Mononuclear cell (primary cell): ENCODE data around the gene SH2D5. TPM values are rescaled to one million over a fixed set of nuclear protein-coding genes. Genes with fewer than 3 reads are reported as not detected.
A peak's percentile ranks its signal among the peaks of the same experiment; 100 is the strongest.

Experiments
- H3K27me3 ChIP-seq: 2 replicates; pipeline ENCODE4 v1.6.0; 2011; ENCODE audit warnings: low read length, control low read depth; ENCODE audit not compliant: insufficient read depth
- H3K4me1 ChIP-seq: 2 replicates; pipeline ENCODE4 v1.5.1; 2011; ENCODE audit warnings: mild to moderate bottlenecking, low read length, control low read depth; ENCODE audit not compliant: insufficient read depth
- H3K4me3 ChIP-seq: 2 replicates; pipeline ENCODE4 v1.5.1; 2011; ENCODE audit warnings: mild to moderate bottlenecking, low read length, moderate library complexity
- H3K9me3 ChIP-seq: 2 replicates; pipeline ENCODE4 v1.5.1; 2011; ENCODE audit warnings: low read depth, mild to moderate bottlenecking, control low read depth, low read length
- total RNA-seq: library from RNA; depleted of rRNA; stranded (reverse); fragments of >200 nt; gene quantifications from one replicate; pipeline ENCODE4 v1.2.3, GENCODE V29; 2012

Gene SH2D5
- total RNA-seq: not detected

GRCh38 chr1:20732588-20733359, at the start of gene SH2D5:
SH2D5 (minus strand) TSS chr1:20732703; CDS start chr1:20728044, 4,659 bp downstream.
- Histone ChIP-seq H3K4me3 (peak within 1 kb of the TSS; percentile 36), H3K27me3 (peaks cover 37% of the 10 kb centered on the region)

GRCh38 chr1:20775700-20776099, 43.2 kb upstream of the SH2D5 start:
- H3K4me1 ChIP-seq: peaks cover 3% of the 10 kb centered on the region
- no peak overlapping the region for H3K4me3 ChIP-seq
- H3K9me3 ChIP-seq: no peaks in the 10 kb centered on the region
- no peaks in the 10 kb centered on the region for H3K27me3 ChIP-seq

More at GRCh38 chr1:20732588-20733359, at the start of gene SH2D5:
- no peaks in the 10 kb centered on the region for H3K9me3 ChIP-seq
- H3K4me1 ChIP-seq: peaks cover 20% of the 10 kb centered on the region

- H3K9me3 ChIP-seq: no peaks in the 10 kb centered on the region
- H3K4me3 ChIP-seq: no peak overlapping the region
- no peaks in the 10 kb centered on the region for H3K27me3 ChIP-seq
- no peaks in the 10 kb centered on the region for H3K4me1 ChIP-seq
Observed at GRCh38 chr1:20771780-20772179, 39.3 kb upstream of the SH2D5 start.

- no peaks in the 10 kb centered on the region for H3K9me3 ChIP-seq
- no peaks in the 10 kb centered on the region for H3K4me1 ChIP-seq
- no peak overlapping the region for H3K4me3 ChIP-seq
- H3K27me3 ChIP-seq: no peaks in the 10 kb centered on the region
Observed at GRCh38 chr1:20770314-20771087, 38.0 kb upstream of the SH2D5 start.

GRCh38 chr1:20767271-20767670, 34.8 kb upstream of the SH2D5 start:
- Histone ChIP-seq H3K27me3 (no peaks in the 10 kb centered on the region), H3K9me3 (no peaks in the 10 kb centered on the region), H3K4me1 (no peaks in the 10 kb centered on the region), H3K4me3 (no peak overlapping the region)

GRCh38 chr1:20763417-20763816, 30.9 kb upstream of the SH2D5 start:
- Histone ChIP-seq H3K4me3 (no peak overlapping the region), H3K4me1 (no peaks in the 10 kb centered on the region), H3K9me3 (no peaks in the 10 kb centered on the region), H3K27me3 (no peaks in the 10 kb centered on the region)

- Histone ChIP-seq H3K4me3 (no peak overlapping the region), H3K4me1 (no peaks in the 10 kb centered on the region), H3K27me3 (no peaks in the 10 kb centered on the region), H3K9me3 (no peaks in the 10 kb centered on the region)
Observed at GRCh38 chr1:20760322-20760721, 27.8 kb upstream of the SH2D5 start.

- Histone ChIP-seq H3K9me3 (no peaks in the 10 kb centered on the region), H3K27me3 (no peaks in the 10 kb centered on the region), H3K4me3 (no peak overlapping the region), H3K4me1 (no peaks in the 10 kb centered on the region)
Observed at GRCh38 chr1:20753589-20753988, 21.1 kb upstream of the SH2D5 start.

GRCh38 chr1:20751462-20751990, 19.0 kb upstream of the SH2D5 start:
- Histone ChIP-seq H3K27me3 (no peaks in the 10 kb centered on the region), H3K9me3 (no peaks in the 10 kb centered on the region), H3K4me1 (no peaks in the 10 kb centered on the region), H3K4me3 (no peak overlapping the region)

- H3K27me3 ChIP-seq: no peaks in the 10 kb centered on the region
- H3K9me3 ChIP-seq: no peaks in the 10 kb centered on the region
- no peaks in the 10 kb centered on the region for H3K4me1 ChIP-seq
Observed at GRCh38 chr1:20742671-20743070, 10.2 kb upstream of the SH2D5 start.

GRCh38 chr1:20740781-20741180, 8.3 kb upstream of the SH2D5 start:
- Histone ChIP-seq H3K9me3 (no peaks in the 10 kb centered on the region), H3K4me3 (no peak overlapping the region), H3K27me3 (no peaks in the 10 kb centered on the region), H3K4me1 (no peaks in the 10 kb centered on the region)

More at GRCh38 chr1:20742671-20743070, 10.2 kb upstream of the SH2D5 start:
- H3K4me3 ChIP-seq: no peak overlapping the region

GRCh38 chr1:20739225-20739624, 6.7 kb upstream of the SH2D5 start:
- Histone ChIP-seq H3K27me3 (no peaks in the 10 kb centered on the region), H3K4me1 (no peaks in the 10 kb centered on the region), H3K9me3 (no peaks in the 10 kb centered on the region), H3K4me3 (no peak overlapping the region)

GRCh38 chr1:20735581-20736111, 3.1 kb upstream of the SH2D5 start:
- no peaks in the 10 kb centered on the region for H3K9me3 ChIP-seq
- peaks cover 20% of the 10 kb centered on the region for H3K4me1 ChIP-seq
- H3K27me3 ChIP-seq: peaks cover 21% of the 10 kb centered on the region
- H3K4me3 ChIP-seq: no peak overlapping the region

- Histone ChIP-seq H3K27me3 (peaks cover 37% of the 10 kb centered on the region), H3K9me3 (no peaks in the 10 kb centered on the region), H3K4me3 (no peak overlapping the region), H3K4me1 (peaks cover 20% of the 10 kb centered on the region)
Observed at GRCh38 chr1:20733360-20733975, 965 bp upstream of the SH2D5 start.
